GM06990 (cell line): ENCODE measurements around the gene MYO15B.

Experiments used
- DNase-seq: peaks from one replicate; pipeline ENCODE4 v3.0.0-alpha.2; 2011; ENCODE audit not compliant: insufficient read length; ENCODE audit errors: extremely low read depth
- H3K27me3 ChIP-seq: replicated peaks from 2 replicates; pipeline ENCODE4 v1.6.0; 2011; ENCODE audit warnings: low read length; ENCODE audit not compliant: control insufficient read depth, insufficient read depth
- H3K36me3 ChIP-seq: 2 replicates; pipeline ENCODE4 v1.5.1; 2011; ENCODE audit warnings: low read length; ENCODE audit not compliant: control insufficient read depth, insufficient read depth
- H3K4me3 ChIP-seq: replicated peaks from 2 replicates; pipeline ENCODE4 v1.5.1; 2011; ENCODE audit warnings: low read depth, mild to moderate bottlenecking, control low read depth, low read length
- CTCF ChIP-seq: IDR thresholded peaks from 2 replicates; pipeline ENCODE4 v1.5.1; 2011; ENCODE audit warnings: low read length, control low read depth, mild to moderate bottlenecking, inconsistent platforms; ENCODE audit not compliant: insufficient read depth, poor library complexity, severe bottlenecking

Gene MYO15B

GRCh38 chr17:75664099-75664549 is 76.5 kb downstream of the MYO15B start:
- no peak for TF ChIP-seq CTCF
- Histone ChIP-seq H3K27me3 (no peaks in the 10 kb centered on the region), H3K4me3 (peak overlapping the region; percentile 2; the same call in 1 of the 2 replicates), H3K36me3 (peaks cover 21% of the 10 kb centered on the region)
- DNase-seq = peak; percentile 81

GRCh38 chr17:75665981-75666380 is 78.4 kb downstream of the MYO15B start:
- no peak for DNase-seq
- TF ChIP-seq CTCF = no peak
- H3K4me3 ChIP-seq = peak overlapping the region; percentile 89
- peaks cover 17% of the 10 kb centered on the region for H3K36me3 ChIP-seq
- no peaks in the 10 kb centered on the region for H3K27me3 ChIP-seq

- H3K36me3 ChIP-seq = peaks cover 14% of the 10 kb centered on the region
- peak; percentile 95 for DNase-seq
- H3K27me3 ChIP-seq = no peaks in the 10 kb centered on the region
- TF ChIP-seq CTCF = no peak
- peak within 1 kb of the TSS; percentile 89 for H3K4me3 ChIP-seq
These were observed 79.6 kb downstream of the MYO15B start, which contains the start of the genes RECQL5 and SAP30BP for GRCh38 chr17:75666959-75667790. TSS of gene RECQL5 (minus strand) at chr17:75667154. CDS start at chr17:75666557, 597 bp downstream. TSS of gene SAP30BP (plus strand) at chr17:75667338. CDS start at chr17:75667373, 35 bp downstream.

- Histone ChIP-seq H3K4me3 (peak overlapping the region; percentile 89), H3K36me3 (peaks cover 9% of the 10 kb centered on the region), H3K27me3 (no peaks in the 10 kb centered on the region)
- DNase-seq = no peak
- TF ChIP-seq CTCF = no peak
These were observed 80.2 kb downstream of the MYO15B start for GRCh38 chr17:75667825-75668224.

- peak overlapping the region; percentile 89 for H3K4me3 ChIP-seq
- peaks cover 12% of the 10 kb centered on the region for H3K36me3 ChIP-seq
- H3K27me3 ChIP-seq = no peaks in the 10 kb centered on the region
- DNase-seq = no peak
- no peak for TF ChIP-seq CTCF
These were observed 80.9 kb downstream of the MYO15B start for GRCh38 chr17:75668489-75668888.
